Tibial artery (tissue), 4 donors: ENCODE measurements around the gene PPP2R2C.

Experiments used
- DNase-seq, 2 donors: peaks; one replicate each; pipeline ENCODE4 v3.0.0-alpha.2; 2019
- H3K27ac ChIP-seq, 2 donors: fragments of 200-600 bp; sonication (generic) in 1 of 2; 1 replicate in 1 of 2; 2 replicates in 1 of 2; pipeline ENCODE4 v1.5.1; 2018 to 2019; ENCODE audit warnings: mild to moderate bottlenecking in 1 of 2
- H3K27me3 ChIP-seq, 2 donors: fragments of 200-600 bp; sonication (generic) in 1 of 2; one replicate each; pipeline versions ENCODE4 v1.5.1 to v1.6.0; 2016 to 2019
- H3K36me3 ChIP-seq, 3 donors: fragments of 200-600 bp; sonication (generic) in 2 of 3; one replicate each; pipeline ENCODE4 v1.5.1; 2016 to 2019; ENCODE audit warnings: mild to moderate bottlenecking in 2 of 3
- H3K4me1 ChIP-seq, 4 donors: fragments of 200-600 bp; sonication (generic) in 2 of 4; 1 replicate in 3 of 4; 2 replicates in 1 of 4; pipeline ENCODE4 v1.5.1; 2016 to 2019
- H3K4me3 ChIP-seq, 2 donors: fragments of 200-600 bp; sonication (generic) in 1 of 2; 1 replicate in 1 of 2; 2 replicates in 1 of 2; pipeline ENCODE4 v1.5.1; 2018 to 2019; ENCODE audit warnings: mild to moderate bottlenecking in 2 of 2
- H3K9me3 ChIP-seq, 3 donors: fragments of 200-600 bp; sonication (generic) in 1 of 3; one replicate each; pipeline ENCODE4 v1.5.1; 2016 to 2019
- CTCF ChIP-seq, 2 experiments: fragments of 200-600 bp in 1 of 2; fragments of 450-650 bp in 1 of 2; IDR thresholded peaks; one replicate each; pipeline ENCODE4 v1.5.1; 2017 to 2019; ENCODE audit warnings: antibody characterized with exemption in 2 of 2, mild to moderate bottlenecking in 1 of 2, moderate library complexity in 1 of 2
- intact Hi-C: fragments of 100-400 bp; cut with DNase I; formaldehyde crosslinking; loops from one replicate; pipeline ENCODE4 v1.15.0; 2023; ENCODE audit warnings: low total_unique reads

Gene PPP2R2C

GRCh38 chr4:6471307-6472007 is 957 bp downstream of the PPP2R2C start:
- Histone ChIP-seq H3K4me1 (peaks cover 0 to 26% (median 16%) of the 10 kb centered on the region in 4 donors), H3K36me3 (no peaks in the 10 kb centered on the region), H3K27ac (no peak overlapping the region), H3K9me3 (no peaks in the 10 kb centered on the region), H3K4me3 (peak overlapping the region; percentile 40 to 58), H3K27me3 (peaks cover 0 to 85% of the 10 kb centered on the region in 2 donors)
- TF ChIP-seq CTCF (IDR thresholded peaks at IDR 0.05) = no peak
- peak in 1 of 2 donors; percentile 53 for DNase-seq
- intact Hi-C loops = no loop called here

- Histone ChIP-seq H3K36me3 (no peaks in the 10 kb centered on the region), H3K9me3 (no peaks in the 10 kb centered on the region), H3K27ac (no peak overlapping the region), H3K4me3 (peak overlapping the region; percentile 40 to 58), H3K27me3 (peaks cover 0 to 87% of the 10 kb centered on the region in 2 donors), H3K4me1 (peaks cover 0 to 26% (median 16%) of the 10 kb centered on the region in 4 donors)
- peak in 1 of 2 donors; percentile 65 for DNase-seq
- no peak for TF ChIP-seq CTCF (IDR thresholded peaks at IDR 0.05)
- intact Hi-C loops = no loop called here
Measured at GRCh38 chr4:6470502-6471306, 1.7 kb downstream of the PPP2R2C start.

GRCh38 chr4:6469898-6470501 is 2.4 kb downstream of the PPP2R2C start:
- DNase-seq = no peak
- Histone ChIP-seq H3K4me1 (peaks cover 0 to 26% (median 16%) of the 10 kb centered on the region in 4 donors), H3K4me3 (peak overlapping the region; percentile 40 to 58), H3K27ac (no peak overlapping the region), H3K27me3 (peaks cover 0 to 82% of the 10 kb centered on the region in 2 donors), H3K36me3 (no peaks in the 10 kb centered on the region), H3K9me3 (no peaks in the 10 kb centered on the region)
- no peak for TF ChIP-seq CTCF (IDR thresholded peaks at IDR 0.05)
- intact Hi-C loops = no loop called here

DNA sequence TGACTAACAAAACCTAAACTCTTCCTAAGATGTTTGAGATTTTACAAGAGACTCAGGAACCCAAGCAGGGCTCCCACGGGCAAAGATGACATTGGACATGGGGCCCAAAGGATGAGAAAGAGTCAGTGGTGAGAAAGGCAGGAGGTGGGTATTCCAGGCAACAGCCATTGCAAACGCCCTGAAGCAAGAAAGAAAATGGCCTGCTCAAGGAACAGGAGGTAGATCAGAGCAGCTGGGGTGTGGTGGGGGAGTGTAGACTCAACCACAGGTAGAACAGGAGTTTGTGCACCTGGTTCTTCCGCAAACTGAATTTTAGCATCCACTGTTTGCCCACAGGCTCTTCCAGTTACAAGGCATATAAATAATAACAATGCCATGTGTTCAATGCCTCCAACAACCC is 3.3 kb downstream of the PPP2R2C start:
- Histone ChIP-seq H3K4me3 (no peak overlapping the region), H3K4me1 (peaks cover 0 to 26% (median 16%) of the 10 kb centered on the region in 4 donors), H3K36me3 (no peaks in the 10 kb centered on the region), H3K9me3 (no peaks in the 10 kb centered on the region), H3K27me3 (peaks cover 0 to 73% of the 10 kb centered on the region in 2 donors), H3K27ac (no peak overlapping the region)
- no peak for TF ChIP-seq CTCF (IDR thresholded peaks at IDR 0.05)
- intact Hi-C loops = no loop called here
- no peak for DNase-seq

- Histone ChIP-seq H3K27me3 (peaks cover 0 to 67% of the 10 kb centered on the region in 2 donors), H3K4me1 (peaks cover 0 to 26% (median 16%) of the 10 kb centered on the region in 4 donors), H3K27ac (no peak overlapping the region), H3K9me3 (no peaks in the 10 kb centered on the region), H3K36me3 (no peaks in the 10 kb centered on the region), H3K4me3 (no peak overlapping the region)
- no peak for DNase-seq
- TF ChIP-seq CTCF (IDR thresholded peaks at IDR 0.05) = no peak
- intact Hi-C loops = no loop called here
Measured at GRCh38 chr4:6468376-6468775, 4.0 kb downstream of the PPP2R2C start.
